GM12874 (cell line): ENCODE data around the gene CIRBP.

Experiments
- TF ChIP-seq, protein P1 (sequence below): IDR thresholded peaks from 2 replicates; pipeline ENCODE4 v1.5.1; 2011; ENCODE audit warnings: low read depth, mild to moderate bottlenecking, control low read depth, low read length, moderate library complexity; ENCODE audit not compliant: insufficient read depth

CIRBP gene

GRCh38 chr19:1282588-1283206 lies 13.6 kb downstream of the CIRBP start:
- TF ChIP-seq, protein P1, sequence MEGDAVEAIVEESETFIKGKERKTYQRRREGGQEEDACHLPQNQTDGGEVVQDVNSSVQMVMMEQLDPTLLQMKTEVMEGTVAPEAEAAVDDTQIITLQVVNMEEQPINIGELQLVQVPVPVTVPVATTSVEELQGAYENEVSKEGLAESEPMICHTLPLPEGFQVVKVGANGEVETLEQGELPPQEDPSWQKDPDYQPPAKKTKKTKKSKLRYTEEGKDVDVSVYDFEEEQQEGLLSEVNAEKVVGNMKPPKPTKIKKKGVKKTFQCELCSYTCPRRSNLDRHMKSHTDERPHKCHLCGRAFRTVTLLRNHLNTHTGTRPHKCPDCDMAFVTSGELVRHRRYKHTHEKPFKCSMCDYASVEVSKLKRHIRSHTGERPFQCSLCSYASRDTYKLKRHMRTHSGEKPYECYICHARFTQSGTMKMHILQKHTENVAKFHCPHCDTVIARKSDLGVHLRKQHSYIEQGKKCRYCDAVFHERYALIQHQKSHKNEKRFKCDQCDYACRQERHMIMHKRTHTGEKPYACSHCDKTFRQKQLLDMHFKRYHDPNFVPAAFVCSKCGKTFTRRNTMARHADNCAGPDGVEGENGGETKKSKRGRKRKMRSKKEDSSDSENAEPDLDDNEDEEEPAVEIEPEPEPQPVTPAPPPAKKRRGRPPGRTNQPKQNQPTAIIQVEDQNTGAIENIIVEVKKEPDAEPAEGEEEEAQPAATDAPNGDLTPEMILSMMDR = no peak

GRCh38 chr19:1283207-1283916 lies 14.2 kb downstream of the CIRBP start:
- TF ChIP-seq, protein P1 = no peak

DNA sequence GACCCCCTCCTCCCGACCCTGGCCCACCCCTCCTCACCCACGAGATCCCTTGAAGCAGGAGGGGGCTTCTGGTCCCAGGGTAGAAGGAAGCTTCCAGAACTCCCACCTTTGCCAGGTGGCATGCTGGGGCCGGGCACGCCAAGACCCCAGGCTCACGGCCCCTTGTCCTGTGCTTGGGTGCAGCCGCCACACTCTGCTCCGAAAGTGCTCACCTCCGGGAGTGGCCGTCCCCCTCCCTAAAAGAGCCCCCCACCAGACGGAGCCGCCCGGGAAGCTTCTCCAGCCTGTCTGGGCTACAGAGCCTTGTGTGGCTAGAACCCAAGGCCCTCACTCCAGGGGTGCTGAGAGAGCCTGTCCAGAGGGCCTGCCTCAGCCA lies 14.8 kb downstream of the CIRBP start:
- TF ChIP-seq, protein P1 = no peak

DNA sequence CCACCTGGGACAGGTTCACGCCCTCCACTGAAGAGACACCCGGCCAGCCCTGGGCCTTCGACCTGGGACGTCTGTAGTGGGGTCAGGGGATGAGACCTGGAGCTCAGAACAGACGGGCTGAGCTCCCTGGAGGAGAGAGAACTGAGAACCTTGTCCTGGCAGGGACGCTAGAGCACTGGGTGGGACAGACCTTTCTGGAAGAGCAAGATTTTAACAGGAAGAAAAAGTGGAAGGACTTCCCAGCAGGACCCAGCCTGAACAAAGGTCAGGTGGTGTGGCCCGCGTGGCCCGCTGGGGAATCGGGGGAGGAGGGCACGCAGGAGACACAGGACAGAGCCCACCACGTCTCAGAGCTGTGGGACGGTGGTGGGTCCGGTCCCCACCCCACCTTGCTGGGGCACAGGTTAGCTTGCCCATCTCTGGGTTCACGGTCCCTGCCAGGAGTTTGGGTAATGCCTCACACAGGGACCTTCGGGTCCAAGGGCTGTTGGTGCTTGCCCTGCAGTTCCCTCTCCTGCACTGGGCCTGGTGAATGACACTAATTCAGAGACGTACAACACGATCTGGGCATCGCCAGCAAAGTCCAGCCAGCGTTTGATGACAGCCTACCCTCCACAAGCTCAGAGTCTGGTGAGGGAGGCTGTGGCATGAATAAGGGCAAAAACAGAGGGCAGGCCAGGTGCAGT lies 15.3 kb downstream of the CIRBP start:
- TF ChIP-seq, protein P1 = no peak

GRCh38 chr19:1284979-1285736 lies 16.0 kb downstream of the CIRBP start:
- TF ChIP-seq, protein P1 = no peak

DNA sequence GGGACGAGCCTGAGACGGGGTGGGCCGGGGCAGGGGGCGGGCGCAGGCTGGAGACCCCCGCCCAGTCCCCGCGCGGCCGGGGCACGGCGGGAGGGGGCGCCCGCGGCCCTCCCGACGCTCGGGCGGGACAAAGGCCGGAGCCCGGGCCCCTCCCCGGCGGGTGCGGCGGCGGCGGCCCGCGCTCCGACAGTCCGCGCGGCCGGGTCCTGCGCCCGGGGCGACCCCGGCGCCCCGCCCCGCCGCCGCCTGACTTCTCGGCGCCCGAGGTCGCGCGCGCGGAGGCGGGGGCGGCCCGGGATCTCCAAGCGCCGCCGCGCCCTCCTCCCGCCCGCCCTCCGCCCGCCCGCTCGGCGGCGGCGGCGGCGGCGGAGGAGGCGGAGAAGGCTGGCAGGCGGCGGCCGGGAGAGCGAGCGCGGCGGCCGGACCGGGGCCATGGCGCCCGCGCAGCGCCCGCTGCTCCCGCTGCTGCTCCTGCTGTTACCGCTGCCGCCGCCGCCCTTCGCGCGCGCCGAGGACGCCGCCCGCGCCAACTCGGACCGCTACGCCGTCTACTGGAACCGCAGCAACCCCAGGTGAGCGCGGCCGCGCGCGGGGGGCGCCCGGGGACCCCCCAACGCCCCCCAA lies 16.7 kb downstream of the CIRBP start, which contains the start of gene EFNA2:
TSS of gene EFNA2 (plus strand) at position 137 of the 624 bp plus-strand sequence. CDS start at position 433, 296 bp downstream.
- TF ChIP-seq, protein P1 = no peak
